ENCODE results near the gene RPL32.

DNA sequence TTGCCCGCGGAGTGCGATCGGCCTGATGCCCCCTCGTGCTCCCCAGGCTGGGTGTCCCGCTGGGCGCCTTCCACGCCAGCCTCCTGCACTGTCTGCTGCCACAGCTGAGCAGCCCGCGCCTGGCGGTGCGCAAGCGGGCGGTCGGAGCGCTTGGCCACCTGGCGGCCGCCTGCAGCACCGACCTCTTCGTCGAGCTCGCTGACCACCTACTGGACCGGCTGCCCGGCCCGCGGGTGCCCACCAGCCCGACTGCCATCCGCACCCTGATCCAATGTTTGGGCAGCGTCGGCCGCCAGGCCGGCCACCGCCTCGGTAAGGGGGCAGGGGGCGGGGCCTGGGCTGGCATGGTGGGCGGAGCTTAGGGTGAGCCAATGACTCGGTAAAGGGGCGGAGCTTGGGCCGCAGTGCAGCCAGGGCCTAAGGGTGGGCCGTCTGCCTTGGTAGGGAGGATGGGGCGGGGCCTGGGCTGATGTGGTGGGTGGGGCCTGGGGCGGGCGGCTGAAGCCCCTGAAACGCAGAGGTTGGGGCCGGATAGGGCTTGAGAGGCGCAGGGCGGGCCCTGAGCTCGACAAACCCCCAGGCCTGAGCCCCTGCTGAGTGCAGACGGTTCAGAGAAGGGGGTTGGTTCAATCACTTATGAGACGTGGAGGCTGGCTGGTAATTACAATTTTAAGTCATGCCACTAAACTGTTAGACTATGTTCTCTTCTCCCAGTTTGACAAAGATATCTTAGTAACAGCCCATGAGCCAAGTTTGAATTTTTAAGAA, 31.2 kb downstream of the RPL32 start:
- TF ChIP-seq RAD21 (IDR thresholded peaks at IDR 0.05; ENCODE audit: low read length) (peak; percentile 51), MXI1 (IDR thresholded peaks at IDR 0.05; ENCODE audit: borderline replicate concordance, low read depth, low read length) (no peak), USF2 (IDR thresholded peaks at IDR 0.05; ENCODE audit: low read depth, low read length) (no peak), POLR2A (IDR thresholded peaks at IDR 0.05; ENCODE audit: low read depth, low read length) (no peak), CEBPB (IDR thresholded peaks at IDR 0.05; ENCODE audit: low read depth, low read length) (no peak), RFX5 (IDR thresholded peaks at IDR 0.05; ENCODE audit: low read depth, low read length) (no peak), MAZ (IDR thresholded peaks at IDR 0.05; ENCODE audit: borderline replicate concordance, low read depth, low read length) (0 out of 2 replicates have a peak, but pooled peaks have one; percentile 37)
- TF ChIP-seq, protein P1, sequence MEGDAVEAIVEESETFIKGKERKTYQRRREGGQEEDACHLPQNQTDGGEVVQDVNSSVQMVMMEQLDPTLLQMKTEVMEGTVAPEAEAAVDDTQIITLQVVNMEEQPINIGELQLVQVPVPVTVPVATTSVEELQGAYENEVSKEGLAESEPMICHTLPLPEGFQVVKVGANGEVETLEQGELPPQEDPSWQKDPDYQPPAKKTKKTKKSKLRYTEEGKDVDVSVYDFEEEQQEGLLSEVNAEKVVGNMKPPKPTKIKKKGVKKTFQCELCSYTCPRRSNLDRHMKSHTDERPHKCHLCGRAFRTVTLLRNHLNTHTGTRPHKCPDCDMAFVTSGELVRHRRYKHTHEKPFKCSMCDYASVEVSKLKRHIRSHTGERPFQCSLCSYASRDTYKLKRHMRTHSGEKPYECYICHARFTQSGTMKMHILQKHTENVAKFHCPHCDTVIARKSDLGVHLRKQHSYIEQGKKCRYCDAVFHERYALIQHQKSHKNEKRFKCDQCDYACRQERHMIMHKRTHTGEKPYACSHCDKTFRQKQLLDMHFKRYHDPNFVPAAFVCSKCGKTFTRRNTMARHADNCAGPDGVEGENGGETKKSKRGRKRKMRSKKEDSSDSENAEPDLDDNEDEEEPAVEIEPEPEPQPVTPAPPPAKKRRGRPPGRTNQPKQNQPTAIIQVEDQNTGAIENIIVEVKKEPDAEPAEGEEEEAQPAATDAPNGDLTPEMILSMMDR (conservative IDR thresholded peaks at IDR 0.05; ENCODE audit: low read depth, low read length), result peak; percentile 67
- TF ChIP-seq, protein P2, sequence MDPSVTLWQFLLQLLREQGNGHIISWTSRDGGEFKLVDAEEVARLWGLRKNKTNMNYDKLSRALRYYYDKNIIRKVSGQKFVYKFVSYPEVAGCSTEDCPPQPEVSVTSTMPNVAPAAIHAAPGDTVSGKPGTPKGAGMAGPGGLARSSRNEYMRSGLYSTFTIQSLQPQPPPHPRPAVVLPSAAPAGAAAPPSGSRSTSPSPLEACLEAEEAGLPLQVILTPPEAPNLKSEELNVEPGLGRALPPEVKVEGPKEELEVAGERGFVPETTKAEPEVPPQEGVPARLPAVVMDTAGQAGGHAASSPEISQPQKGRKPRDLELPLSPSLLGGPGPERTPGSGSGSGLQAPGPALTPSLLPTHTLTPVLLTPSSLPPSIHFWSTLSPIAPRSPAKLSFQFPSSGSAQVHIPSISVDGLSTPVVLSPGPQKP (IDR thresholded peaks at IDR 0.05; ENCODE audit: borderline replicate concordance, low read depth, low read length), result no peak
